VCaP (cell line): ENCODE results near the gene LTBP1.

Source experiments
- H3K27ac ChIP-seq: fragments of 450-650 bp; 2 replicates; pipeline ENCODE4 v1.5.1; 2017
- TF ChIP-seq, protein P1 (sequence below): fragments of 450-650 bp; conservative IDR thresholded peaks from 2 replicates; pipeline ENCODE4 v1.5.1; 2017; ENCODE audit warnings: mild to moderate bottlenecking, moderate library complexity

LTBP1 gene

DNA sequence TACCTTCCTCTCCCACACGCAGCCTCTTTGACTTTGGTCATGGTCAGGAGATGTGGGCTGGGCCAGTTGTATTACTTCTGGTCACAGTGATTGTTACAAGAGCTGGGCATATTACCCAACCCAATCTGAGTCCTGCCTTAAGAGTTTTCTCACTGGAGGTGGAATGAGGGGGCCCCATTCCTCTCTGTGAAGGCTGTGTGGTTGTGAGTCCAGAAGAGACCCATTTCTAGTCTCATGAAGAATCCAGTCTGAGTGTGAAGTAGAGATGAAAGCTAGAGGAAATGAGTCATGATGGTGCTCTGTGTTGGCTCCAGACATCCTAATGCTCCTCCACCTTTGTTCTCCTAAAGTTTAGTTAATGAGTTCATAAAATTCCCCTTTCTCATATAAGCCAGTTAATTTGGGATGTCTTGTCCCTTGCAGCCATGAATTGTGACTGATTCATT lies 478.9 kb downstream of the LTBP1 start:
- no peak overlapping the region for H3K27ac ChIP-seq
- TF ChIP-seq, protein P1, sequence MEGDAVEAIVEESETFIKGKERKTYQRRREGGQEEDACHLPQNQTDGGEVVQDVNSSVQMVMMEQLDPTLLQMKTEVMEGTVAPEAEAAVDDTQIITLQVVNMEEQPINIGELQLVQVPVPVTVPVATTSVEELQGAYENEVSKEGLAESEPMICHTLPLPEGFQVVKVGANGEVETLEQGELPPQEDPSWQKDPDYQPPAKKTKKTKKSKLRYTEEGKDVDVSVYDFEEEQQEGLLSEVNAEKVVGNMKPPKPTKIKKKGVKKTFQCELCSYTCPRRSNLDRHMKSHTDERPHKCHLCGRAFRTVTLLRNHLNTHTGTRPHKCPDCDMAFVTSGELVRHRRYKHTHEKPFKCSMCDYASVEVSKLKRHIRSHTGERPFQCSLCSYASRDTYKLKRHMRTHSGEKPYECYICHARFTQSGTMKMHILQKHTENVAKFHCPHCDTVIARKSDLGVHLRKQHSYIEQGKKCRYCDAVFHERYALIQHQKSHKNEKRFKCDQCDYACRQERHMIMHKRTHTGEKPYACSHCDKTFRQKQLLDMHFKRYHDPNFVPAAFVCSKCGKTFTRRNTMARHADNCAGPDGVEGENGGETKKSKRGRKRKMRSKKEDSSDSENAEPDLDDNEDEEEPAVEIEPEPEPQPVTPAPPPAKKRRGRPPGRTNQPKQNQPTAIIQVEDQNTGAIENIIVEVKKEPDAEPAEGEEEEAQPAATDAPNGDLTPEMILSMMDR: no peak

DNA sequence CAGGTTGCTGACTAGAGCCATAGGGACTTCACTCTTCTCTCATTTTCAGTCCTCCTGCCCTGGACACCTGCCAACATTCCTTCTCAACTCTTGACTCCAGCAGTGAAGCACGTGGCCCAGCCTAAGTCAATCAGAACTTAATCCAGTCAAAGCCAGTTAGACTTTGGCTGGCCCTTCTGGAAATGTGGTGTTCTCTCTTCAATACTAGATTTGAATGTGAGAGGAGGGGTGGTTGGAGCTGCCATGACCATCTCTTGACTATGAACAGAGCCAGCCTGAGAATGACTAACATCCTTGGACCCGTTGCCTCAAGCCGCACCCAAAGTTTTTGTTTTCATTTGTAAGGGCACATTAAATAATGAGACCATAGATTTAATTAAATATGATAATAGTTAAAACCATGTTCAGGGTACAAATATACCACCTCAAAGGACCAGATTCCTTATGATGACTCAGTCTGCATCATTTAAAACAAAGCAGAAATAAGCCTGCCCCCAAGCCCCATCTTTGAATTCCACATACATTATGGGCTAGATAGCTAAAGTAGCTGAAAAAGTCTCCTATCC lies 480.0 kb downstream of the LTBP1 start:
- no peak overlapping the region for H3K27ac ChIP-seq
- TF ChIP-seq, protein P1: no peak

DNA sequence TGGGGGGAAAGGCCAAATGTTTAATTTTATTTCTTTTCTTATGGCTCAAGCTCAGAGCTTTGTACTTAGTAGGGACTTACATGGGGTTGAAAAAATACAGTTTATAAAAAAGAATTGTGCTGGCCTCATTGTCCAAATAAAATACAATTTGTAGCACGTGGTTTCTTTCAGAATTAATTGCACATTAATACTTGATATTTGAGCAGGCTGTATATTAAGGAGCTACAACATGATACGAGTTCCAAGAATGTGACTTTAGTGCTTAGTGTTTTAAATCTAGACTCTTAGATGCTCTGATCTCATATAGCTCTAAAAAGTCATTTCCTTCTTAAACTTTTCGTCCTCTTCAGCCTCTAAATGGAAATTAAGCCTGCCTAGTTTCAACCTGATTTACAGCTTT lies 483.3 kb downstream of the LTBP1 start:
- TF ChIP-seq, protein P1: no peak

DNA sequence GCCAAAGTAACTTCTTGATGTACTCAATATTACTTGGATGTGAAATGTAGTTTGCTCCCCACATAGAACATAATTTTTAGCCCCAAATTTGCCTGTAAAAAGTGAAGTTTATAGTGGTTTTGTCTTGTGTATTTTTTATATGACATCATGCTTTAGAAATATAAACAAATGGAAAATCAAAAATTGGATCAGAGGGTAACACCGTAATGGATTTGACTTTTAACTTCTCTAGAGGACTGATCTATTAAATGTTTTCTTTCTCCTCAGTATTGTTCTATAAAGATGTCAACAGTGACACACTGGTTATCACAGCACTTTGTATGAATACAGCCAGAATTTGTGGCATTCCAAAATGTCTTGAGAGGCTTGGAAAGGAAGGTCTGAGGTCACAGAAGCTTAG lies 484.1 kb downstream of the LTBP1 start:
- TF ChIP-seq, protein P1: no peak
- H3K27ac ChIP-seq: no peak overlapping the region

More for the DNA sequence above, 483.3 kb downstream of the LTBP1 start:
- no peak overlapping the region for H3K27ac ChIP-seq

DNA sequence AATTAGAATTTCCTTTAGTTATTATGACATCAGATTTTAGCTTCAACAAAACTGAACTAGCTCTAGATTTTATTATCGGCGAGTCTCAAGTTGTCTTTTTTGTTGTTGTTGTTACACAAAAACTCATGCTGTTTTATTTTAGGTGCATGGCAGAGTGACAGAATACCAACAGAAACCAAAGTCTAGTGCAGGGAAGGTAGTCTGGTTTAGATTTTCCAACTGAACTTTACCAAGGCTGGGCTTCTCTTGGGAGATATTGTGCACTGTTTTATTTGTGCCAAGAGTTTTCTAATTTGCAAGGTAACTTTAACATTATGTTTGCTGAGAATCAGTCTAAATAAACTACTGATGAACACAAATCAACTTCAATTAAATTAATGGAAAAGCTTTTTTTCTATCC lies 486.1 kb downstream of the LTBP1 start:
- H3K27ac ChIP-seq: no peak overlapping the region
- TF ChIP-seq, protein P1: no peak

DNA sequence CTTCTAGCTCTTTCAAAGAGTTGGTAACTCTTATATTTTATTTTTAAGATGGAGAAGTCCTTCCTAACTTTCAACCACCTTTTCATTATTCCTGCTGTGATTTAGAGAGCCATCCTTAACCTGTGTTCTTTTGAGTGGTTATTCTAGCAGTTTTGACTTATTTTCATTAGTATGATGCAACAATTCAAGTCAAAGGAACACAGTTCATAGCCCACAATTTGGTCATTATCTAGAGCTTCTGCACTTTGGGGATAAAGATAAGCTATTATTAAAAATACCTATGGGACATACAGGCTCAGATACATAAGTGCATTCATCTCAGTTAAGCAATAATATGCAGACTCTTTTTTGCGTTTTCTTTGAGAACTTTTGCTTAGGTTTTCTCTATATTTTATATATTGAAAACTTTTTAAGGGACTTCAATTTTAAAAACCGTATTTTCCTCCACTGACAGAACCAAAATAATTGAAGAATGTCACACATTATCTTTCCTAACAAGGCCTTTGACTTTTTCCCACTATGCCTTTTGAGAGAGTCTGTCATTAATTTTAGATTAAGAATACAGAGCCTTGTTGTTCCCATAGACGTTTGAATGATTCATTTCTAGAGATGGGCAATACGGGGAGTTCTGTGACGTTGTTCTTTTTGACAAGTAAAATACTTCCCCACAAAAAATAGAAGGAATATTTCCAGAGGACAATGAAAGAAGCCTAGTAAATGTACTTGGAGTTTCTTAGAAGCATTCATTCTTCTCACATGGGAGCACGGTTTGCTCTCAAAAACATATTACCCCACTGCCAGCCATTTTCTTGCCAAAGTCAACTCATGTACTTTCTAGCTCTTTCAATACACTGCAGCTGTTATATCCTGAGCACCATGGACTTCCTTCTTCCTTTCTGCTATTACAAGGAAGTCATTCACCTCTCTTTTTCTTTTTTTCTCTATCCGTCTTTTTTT lies 486.8 kb downstream of the LTBP1 start:
- H3K27ac ChIP-seq: no peak overlapping the region
- TF ChIP-seq, protein P1: no peak

DNA sequence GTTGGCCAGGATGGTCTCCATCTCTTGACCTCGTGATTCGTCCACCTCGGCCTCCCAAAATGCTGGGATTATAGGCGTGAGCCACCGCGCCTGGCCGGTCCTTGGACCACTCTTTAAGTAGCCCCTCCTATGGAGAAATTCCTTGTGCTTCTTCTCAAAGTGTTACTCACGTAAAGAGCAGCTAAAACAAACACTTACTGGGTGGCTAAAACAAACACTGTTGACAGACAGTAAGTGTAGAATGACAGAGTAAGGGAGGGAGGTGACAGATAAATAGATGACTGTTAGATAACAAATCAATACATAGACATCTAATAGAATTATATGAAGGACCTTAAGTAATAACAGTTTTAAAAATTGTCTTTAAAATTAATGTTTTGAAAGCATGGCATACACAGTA lies 488.8 kb downstream of the LTBP1 start:
- TF ChIP-seq, protein P1: no peak
- H3K27ac ChIP-seq: no peak overlapping the region
